Left forelimb (tissue), 1 donor: Measurements from ENCODE around the gene GABRB3.

ENCODE experiments used
- DNase-seq: peaks from one replicate; pipeline ENCODE4 v3.0.0-alpha.2; 2018; ENCODE audit warnings: low spot score

GABRB3 gene

GRCh38 chr15:26772154-26773066 is at the start of gene GABRB3:
TSS of gene GABRB3 (minus strand) at chr15:26773066.
- DNase-seq: no peak

GRCh38 chr15:26807517-26808427 is 34.9 kb upstream of the GABRB3 start:
- no peak for DNase-seq

- DNase-seq: no peak
These were observed 33.7 kb upstream of the GABRB3 start for GRCh38 chr15:26806574-26806973.

GRCh38 chr15:26806151-26806550 is 33.3 kb upstream of the GABRB3 start:
- no peak for DNase-seq

- no peak for DNase-seq
These were observed 32.6 kb upstream of the GABRB3 start for GRCh38 chr15:26805470-26805869.

GRCh38 chr15:26804063-26804804 is 31.4 kb upstream of the GABRB3 start:
- DNase-seq: no peak

GRCh38 chr15:26790118-26790517 is 17.3 kb upstream of the GABRB3 start:
- DNase-seq: no peak

GRCh38 chr15:26781816-26782215 is 8.9 kb upstream of the GABRB3 start:
- DNase-seq: no peak

- DNase-seq: no peak
These were observed 1.1 kb upstream of the GABRB3 start for GRCh38 chr15:26773917-26774316.

- no peak for DNase-seq
These were observed 406 bp upstream of the GABRB3 start for GRCh38 chr15:26773067-26773877.

- peak; percentile 83 for DNase-seq
These were observed 1.2 kb downstream of the GABRB3 start for GRCh38 chr15:26771578-26772153.

- no peak for DNase-seq
These were observed 1.7 kb downstream of the GABRB3 start for GRCh38 chr15:26771168-26771567.

GRCh38 chr15:26767169-26767670 is 5.6 kb downstream of the GABRB3 start:
- no peak for DNase-seq

GRCh38 chr15:26766262-26766661 is 6.6 kb downstream of the GABRB3 start:
- no peak for DNase-seq

- no peak for DNase-seq
These were observed 12.9 kb downstream of the GABRB3 start for GRCh38 chr15:26759986-26760385.

- DNase-seq: no peak
These were observed 14.8 kb downstream of the GABRB3 start for GRCh38 chr15:26758079-26758478.

GRCh38 chr15:26757141-26757540 is 15.7 kb downstream of the GABRB3 start:
- no peak for DNase-seq

- DNase-seq: no peak
These were observed 28.0 kb downstream of the GABRB3 start for GRCh38 chr15:26744894-26745293.

- no peak for DNase-seq
These were observed 33.1 kb downstream of the GABRB3 start for GRCh38 chr15:26739791-26740190.

- no peak for DNase-seq
These were observed 33.9 kb downstream of the GABRB3 start for GRCh38 chr15:26738996-26739395.
